Measurements from ENCODE around the gene GAL3ST2. TPM values are rescaled to one million over a fixed set of nuclear protein-coding genes. Genes with fewer than 3 reads are reported as not detected.

GAL3ST2 gene
- polyA plus RNA-seq, 1 experiment, result not detected

GRCh38 chr2:241771286-241772062, 5.1 kb upstream of the GAL3ST2 start:
- no peaks in the 10 kb centered on the region; the same call in 1 of the 2 replicates for H3K27me3 ChIP-seq (ENCODE audit: control insufficient read depth, insufficient read depth, low read length)
- H3K4me3 ChIP-seq (ENCODE audit: low read depth, low read length), result no peak overlapping the region
- no peak for DNase-seq (ENCODE audit: low read depth)
- CTCF ChIA-PET, result no interaction called here
- no peak for TF ChIP-seq CTCF (IDR thresholded peaks at IDR 0.05; ENCODE audit: insufficient read depth, low read depth, low read length)
- H3K36me3 ChIP-seq (ENCODE audit: control insufficient read depth, insufficient read depth, low read length), result no peaks in the 10 kb centered on the region
- POLR2A ChIA-PET, result no interaction called here

GRCh38 chr2:241772063-241772499, 4.5 kb upstream of the GAL3ST2 start:
- ChIA-PET CTCF (no interaction called here), POLR2A (no interaction called here)
- TF ChIP-seq CTCF (IDR thresholded peaks at IDR 0.05; ENCODE audit: insufficient read depth, low read depth, low read length), result no peak
- Histone ChIP-seq H3K27me3 (ENCODE audit: control insufficient read depth, insufficient read depth, low read length) (no peaks in the 10 kb centered on the region; the same call in 1 of the 2 replicates), H3K36me3 (ENCODE audit: control insufficient read depth, insufficient read depth, low read length) (no peaks in the 10 kb centered on the region), H3K4me3 (ENCODE audit: low read depth, low read length) (no peak overlapping the region)
- no peak for DNase-seq (ENCODE audit: low read depth)

DNA sequence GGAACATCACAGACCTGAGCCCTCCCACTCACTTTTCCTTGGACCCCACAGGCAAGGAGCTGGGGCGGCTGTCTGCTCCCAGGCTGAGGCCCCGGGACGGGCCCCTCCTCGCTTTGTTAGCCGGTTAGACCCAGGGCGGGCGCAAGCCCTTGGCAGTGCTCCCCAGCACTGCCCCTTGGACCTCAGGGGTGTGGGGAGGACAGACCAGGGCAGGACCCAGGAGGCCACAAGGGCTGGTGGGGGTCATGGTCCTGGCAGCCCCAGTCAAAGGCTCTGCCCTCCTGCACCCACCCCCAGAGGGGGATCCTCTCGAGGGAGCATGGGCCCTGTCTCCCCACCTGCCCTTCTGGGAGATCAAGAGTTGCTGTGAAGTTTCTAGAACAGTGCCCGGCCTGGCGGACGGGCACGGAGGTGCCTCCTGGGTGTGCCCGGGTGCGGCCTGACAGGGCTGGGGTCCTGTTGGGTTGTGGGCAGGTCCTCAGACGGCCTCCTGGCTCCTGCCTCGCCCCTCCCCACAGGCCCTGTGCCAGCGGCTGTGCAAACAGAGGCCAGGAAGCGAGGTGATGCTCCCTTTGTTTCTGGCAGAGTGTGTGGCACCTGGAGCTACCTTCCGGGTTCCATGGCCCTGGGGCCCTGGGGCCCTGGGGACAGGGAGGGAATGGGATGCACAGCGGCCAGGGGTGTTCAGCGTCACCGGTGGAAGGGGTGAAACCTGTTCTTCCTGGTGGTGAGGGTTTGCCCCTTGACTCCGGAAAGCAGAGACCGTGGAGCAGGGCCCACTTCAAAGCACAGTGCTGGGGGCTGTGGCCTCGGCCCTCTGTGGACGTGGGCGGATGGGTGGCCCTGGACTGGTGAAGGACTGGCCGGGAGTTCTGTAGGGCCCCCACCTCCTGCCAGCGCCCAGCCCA, 2.9 kb upstream of the GAL3ST2 start:
- Histone ChIP-seq H3K36me3 (ENCODE audit: control insufficient read depth, insufficient read depth, low read length) (no peaks in the 10 kb centered on the region), H3K27me3 (ENCODE audit: control insufficient read depth, insufficient read depth, low read length) (no peaks in the 10 kb centered on the region; the same call in 1 of the 2 replicates), H3K4me3 (ENCODE audit: low read depth, low read length) (no peak overlapping the region)
- TF ChIP-seq CTCF (IDR thresholded peaks at IDR 0.05; ENCODE audit: insufficient read depth, low read depth, low read length), result no peak
- POLR2A ChIA-PET, result no interaction called here
- DNase-seq (ENCODE audit: low read depth), result no peak
- CTCF ChIA-PET, result no interaction called here

DNA sequence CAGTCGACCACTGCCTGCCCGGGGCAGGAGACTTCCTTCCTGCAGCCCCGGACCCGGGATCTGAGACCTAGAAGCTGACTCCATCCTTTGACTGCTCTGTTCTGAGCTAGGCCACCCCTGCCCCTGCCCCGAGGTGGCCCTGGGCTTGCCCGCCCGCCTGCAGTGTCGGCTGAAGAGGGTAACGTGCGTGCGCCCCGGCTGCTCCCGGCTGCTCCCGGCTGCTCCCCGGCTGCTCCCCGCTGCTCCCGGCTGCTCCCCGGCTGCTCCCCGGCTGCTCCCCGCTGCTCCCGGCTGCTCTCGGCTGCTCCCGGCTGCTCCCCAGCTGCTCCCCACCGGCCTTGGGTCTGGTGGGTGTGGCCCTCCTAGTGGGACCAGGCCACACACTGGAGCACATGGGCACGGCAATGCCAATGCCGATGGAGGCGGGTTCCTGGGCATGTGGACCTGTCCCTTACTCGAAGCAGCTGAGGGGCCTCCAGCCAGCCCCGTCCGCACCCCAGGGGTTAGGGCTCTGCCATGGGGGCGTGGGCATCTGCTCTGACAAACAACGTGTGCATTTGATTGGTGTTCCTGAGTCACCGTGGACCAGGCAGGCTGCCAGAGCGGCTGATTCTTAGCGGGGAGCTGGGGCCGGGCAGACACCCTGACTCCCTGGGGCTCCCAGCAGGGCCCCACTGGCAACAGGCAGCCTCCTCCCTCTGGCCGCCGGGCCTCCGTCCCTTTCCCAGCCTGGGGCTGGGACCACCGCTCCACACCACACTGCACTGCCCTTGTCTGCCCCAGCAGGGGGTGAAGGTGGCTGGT, 2.0 kb upstream of the GAL3ST2 start:
- Histone ChIP-seq H3K4me3 (ENCODE audit: low read depth, low read length) (no peak overlapping the region), H3K27me3 (ENCODE audit: control insufficient read depth, insufficient read depth, low read length) (no peaks in the 10 kb centered on the region; the same call in 1 of the 2 replicates), H3K36me3 (ENCODE audit: control insufficient read depth, insufficient read depth, low read length) (no peaks in the 10 kb centered on the region)
- ChIA-PET POLR2A (no interaction called here), CTCF (no interaction called here)
- no peak for TF ChIP-seq CTCF (IDR thresholded peaks at IDR 0.05; ENCODE audit: insufficient read depth, low read depth, low read length)
- DNase-seq (ENCODE audit: low read depth), result peak; percentile 4

All from BJ (cell line).